NCI-H2081 (cell line): Measurements from ENCODE around the gene BIRC6.
"Not testable (repeated sequence)": the region's sequence is repeated elsewhere in the genome, so short reads cannot be mapped to it uniquely, and the experiment has no call there.

Experiments used
- DNase-seq, 2 experiments: peaks; one replicate each; lab custom pipeline; 2025; lab: John Stamatoyannopoulos, UW

Gene BIRC6

DNA sequence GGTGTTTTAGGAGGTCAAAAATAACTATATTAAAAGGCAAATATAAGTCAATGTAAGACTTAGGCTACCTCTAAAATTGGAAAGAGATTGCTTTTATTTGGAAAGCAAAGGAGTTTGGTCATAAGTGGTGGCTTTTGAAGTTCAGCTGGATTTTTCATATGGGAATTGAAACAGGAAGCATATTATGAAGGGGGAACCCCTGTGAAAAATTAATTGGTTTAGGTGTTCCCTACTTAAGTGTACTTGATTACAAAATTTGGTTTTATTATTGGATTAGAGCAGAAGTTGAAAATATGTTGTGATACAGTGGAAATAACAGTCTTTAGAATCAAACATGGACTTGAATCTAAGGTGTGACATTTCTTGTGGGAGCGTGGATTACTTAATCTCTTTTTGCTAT lies 149.6 kb downstream of the BIRC6 start:
- no peak for DNase-seq

- no peak for DNase-seq
Measured at GRCh38 chr2:32514946-32515345, 158.1 kb downstream of the BIRC6 start.

DNA sequence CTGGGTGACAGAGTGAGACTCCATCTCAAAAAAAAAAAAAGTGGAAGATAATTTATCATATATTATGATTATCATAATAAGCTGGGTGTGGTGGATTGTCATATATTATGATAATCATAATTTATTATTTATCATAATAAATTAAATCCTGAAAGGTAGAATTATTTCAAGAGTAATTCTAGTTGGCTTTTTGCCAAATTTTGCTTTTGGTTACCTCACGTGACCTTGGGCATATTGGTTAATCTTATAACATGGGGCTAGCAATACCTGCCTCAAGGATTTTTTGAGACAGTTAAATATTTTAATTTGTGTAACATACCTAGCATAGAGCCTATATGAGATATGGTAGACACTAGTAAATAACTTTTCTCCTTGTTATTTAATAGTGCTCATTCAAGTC lies 159.7 kb downstream of the BIRC6 start:
- DNase-seq, result no peak

- no peak for DNase-seq
Measured at GRCh38 chr2:32522770-32523169, 165.9 kb downstream of the BIRC6 start.

GRCh38 chr2:32523686-32524085 lies 166.9 kb downstream of the BIRC6 start:
- DNase-seq, result no peak

DNA sequence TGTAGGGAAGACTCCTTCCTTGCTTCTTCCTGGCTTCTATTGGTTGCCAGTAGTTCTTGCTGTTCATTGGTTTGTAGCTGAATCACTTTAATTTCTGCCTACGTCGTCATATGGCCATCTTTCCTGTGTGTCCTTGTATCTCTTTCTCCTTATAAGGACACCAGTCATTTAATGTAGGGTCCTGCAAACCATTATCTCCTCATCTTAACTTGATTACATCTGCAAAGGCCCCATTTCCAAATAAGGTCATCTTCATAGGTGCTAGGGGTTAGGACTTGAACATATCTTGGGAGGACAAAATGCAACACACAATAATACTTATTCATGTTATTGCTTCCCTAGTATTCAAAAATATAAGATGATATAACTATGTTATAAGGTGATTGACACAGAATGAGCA lies 175.5 kb downstream of the BIRC6 start:
- no peak for DNase-seq

DNA sequence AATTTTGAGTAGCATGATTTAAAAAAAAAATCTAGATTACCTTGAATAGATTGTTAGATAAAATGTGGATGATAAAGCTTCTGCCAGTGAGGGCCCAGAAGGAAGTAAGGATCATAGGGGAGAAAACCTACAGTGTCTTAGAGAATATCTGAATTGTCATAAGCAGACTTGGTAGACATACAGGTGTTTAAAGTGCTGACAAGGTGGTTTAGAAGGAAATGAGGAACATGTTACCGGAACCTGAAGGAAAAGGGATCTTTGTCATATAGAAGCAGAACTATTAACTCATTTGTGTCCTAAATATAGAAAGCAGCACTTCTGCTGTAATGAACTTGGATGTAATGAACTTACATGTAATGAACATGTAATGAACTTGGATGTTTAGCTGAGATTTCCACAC lies 176.1 kb downstream of the BIRC6 start:
- no peak for DNase-seq

- no peak for DNase-seq
Measured at GRCh38 chr2:32534831-32535230, 178.0 kb downstream of the BIRC6 start.

DNA sequence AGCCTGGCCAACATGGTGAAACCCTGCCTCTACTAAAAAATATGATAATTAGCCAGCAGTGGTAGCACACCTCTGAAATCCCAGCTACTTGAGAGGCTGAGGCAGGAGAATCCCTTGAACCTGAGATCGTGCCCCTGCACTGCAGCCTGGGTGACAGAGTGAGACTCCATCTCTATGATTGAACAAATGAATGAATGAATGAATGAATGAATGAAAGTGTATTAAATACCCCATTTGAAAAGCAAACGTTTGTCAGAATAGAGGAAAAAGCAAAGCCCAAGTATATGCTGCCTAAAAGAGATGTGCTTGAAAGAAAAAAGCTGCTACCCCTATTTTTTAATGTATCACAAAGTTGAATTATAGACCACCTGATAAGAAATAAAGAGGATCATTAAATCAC lies 181.9 kb downstream of the BIRC6 start:
- no peak for DNase-seq

GRCh38 chr2:32552483-32552882 lies 195.7 kb downstream of the BIRC6 start:
- DNase-seq, result not testable (repeated sequence)

DNA sequence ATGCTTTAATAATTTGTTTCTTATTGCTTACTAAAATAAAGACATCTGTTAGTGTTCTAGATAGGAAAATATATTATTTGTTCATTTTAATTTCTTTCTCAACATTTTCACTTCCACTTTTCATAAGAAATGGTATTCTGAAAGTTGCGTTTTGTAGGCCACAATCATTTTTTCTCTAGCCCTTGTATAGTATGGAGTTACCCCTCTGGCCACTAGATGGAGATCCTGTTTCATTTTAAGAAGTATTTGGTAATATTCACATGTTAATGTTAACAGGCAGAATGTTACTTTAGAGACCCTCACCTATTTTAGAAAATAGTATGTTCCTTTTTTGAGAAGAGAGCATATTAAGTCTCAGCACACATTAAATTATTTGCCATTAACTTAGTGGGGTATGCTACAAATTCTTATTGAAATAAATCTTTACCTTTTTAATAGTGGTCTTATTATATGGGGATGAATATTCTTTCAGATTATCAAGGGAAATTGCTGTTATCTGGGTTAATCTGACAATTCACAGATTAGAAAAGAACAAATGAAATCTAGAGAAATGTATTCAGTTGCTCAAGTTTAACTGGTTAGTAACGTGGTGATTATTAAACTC lies 197.1 kb downstream of the BIRC6 start:
- peak; percentile 39 to 50 for DNase-seq

GRCh38 chr2:32558492-32558891 lies 201.7 kb downstream of the BIRC6 start:
- no peak for DNase-seq

GRCh38 chr2:32559136-32559535 lies 202.3 kb downstream of the BIRC6 start:
- no peak for DNase-seq

DNA sequence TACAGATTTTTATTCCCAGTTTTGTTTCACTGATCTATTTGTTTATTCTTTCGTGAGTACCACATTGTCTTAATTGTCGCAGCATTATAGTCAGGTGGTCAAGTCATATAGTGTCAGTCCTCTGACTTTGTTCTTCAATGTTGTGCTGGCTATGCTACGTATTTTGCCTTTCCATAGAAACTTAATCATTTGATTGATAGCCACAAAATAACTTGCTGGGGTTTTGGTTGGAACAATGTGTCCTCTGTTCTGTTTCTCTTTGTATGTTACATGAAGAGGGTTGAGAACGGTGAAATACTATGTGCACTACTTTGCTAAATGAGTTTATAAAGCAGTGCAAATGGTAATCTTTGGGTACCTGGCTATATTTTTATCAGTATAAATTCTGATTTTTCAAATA lies 206.1 kb downstream of the BIRC6 start:
- no peak for DNase-seq

DNA sequence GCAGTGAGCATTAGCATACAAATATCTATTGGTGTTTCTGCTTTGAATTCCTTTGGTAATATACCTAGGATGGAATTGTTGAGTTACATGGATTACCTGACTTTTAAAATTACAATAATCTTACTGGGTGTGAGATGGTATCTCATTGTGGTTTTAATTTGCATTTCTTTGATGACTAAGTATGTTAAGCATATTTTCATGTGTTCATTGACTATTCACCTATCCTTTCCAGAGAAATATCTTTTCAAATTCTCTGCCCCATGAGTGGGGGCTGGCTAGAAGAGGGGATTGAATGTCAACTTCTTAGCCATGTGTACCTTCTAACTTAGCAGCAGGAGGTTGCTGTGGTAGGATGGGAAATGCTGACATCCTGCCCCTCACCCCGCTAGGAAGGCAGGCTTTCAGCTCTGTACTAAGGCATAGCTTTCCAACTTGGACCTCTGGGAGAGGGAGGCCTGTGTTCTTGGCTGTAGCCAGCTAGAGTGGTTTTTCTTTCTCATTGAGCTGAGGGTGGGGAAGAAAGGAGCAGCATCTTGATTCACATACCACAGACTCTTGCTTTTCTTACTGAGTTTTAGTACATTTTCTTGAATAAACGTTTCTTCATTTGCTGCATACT lies 207.7 kb downstream of the BIRC6 start:
- no peak for DNase-seq

DNA sequence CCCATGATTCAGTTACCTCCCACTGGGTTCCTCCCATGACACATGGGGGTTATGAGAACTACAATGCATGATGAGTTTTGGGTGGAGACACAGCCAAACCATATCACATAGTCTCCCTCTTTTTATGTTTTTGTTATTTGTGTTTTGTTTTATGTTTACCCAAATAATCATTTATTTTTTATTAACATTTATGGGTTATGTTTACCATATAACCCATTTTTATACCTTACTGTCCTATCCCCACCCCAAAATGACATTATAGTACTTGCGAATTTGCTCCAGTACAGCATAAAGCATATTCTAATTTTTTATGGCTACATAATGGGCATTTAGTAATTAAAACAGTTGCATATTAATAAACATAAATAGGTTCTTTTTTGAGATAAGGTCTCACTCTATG lies 209.1 kb downstream of the BIRC6 start:
- no peak for DNase-seq

- no peak for DNase-seq
Measured at GRCh38 chr2:32572030-32572429, 215.2 kb downstream of the BIRC6 start.

DNA sequence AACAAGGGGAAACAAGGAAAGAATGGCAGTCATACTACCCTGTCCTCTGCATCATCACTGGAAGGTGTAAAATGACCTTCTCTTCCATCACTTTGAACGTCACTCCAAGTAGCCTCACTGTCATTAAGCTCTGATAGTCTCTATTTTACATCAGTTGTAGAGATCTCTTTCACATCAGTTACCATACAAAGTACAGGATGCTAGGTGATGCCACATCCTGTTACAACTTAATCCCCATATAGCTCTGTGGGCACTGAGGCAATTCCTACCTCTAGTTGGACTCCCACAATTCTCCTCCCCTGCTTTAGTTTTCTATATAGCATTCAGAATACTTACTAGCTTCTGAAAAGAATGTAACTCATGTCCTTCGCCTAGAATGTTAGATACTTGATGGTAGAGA lies 215.9 kb downstream of the BIRC6 start:
- DNase-seq, result no peak

DNA sequence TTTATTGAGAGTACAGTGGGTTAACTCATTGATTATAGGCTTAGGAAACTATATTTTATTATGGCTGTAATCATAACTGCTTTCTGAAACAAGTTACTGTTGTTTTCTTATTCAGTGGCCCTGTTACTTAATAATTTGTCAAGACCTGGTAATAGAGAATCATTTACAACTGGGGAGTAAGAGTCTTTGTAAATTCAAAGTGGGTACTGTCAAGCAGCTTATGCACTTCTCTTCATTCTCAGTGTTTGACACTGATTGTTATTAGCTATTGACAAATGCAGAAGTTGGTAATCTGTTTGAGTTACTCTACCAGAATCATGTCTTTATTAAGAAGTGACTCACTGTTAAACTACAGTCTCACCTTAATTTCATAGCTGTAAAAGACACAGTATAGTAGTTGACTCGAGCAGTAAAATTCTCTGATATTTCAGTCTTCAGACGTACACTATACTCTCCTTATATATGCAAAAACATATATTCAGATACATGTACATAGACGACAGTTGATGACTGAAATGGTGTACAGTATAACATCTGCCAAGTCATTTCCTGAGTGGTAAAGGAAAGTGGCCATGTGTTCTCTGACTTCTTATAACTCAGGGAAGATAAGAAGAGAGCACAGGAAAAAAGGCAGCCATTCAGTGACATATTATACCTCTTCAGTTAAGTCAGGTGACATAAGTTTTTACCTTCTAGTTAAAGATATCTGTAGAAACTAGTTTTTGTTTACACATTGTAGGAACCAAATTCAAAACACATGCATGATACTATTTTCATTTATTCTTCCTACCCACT lies 235.0 kb downstream of the BIRC6 start:
- DNase-seq, result no peak

GRCh38 chr2:32594573-32594972 lies 237.8 kb downstream of the BIRC6 start:
- no peak for DNase-seq

DNA sequence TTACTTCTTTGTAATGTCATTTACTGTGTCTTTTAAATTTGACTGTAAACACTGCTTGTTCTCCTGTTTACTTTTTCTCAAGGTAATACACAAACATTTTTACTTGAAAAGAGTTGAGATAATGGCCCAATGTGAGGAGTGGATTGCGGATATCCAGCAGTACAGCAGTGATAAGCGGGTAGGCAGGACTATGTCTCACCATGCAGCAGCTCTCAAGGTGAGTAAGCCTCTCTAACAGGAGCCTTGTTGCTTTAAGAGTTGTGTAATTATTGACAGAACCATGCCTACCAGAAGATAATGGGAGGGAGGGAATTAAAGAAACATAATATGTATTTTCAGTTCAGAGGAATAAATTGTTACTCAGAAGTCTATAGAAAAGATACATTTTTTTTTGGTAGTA lies 254.5 kb downstream of the BIRC6 start:
- no peak for DNase-seq

GRCh38 chr2:32611771-32612170 lies 254.9 kb downstream of the BIRC6 start:
- DNase-seq, result no peak

DNA sequence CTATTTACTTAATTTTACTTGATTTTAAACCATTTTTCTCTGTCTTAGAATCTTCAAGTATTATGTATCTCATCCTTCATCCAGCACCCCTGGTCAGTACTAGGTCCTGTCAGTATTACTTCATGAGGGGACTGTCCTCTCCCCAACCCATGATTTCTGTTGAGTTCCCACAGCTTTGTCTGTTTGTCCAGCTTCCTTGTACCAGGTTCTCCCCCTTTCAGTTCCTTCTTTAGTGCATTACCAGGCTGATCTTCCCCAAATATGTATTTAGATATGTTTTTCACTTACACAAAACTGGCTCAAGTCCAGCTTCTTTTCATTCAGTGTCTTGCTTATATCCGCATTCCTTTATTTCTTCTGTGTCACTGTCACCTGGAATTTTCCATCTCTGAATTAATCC lies 257.3 kb downstream of the BIRC6 start:
- no peak for DNase-seq
